ENCODE results near the gene LMNA. TPM values are rescaled to one million over a fixed set of nuclear protein-coding genes. Genes with fewer than 3 reads are reported as not detected.
"Not testable (repeated sequence)": the region's sequence is repeated elsewhere in the genome, so short reads cannot be mapped to it uniquely, and the experiment has no call there.

Gene LMNA
- total RNA-seq, 1 donor, result 694 TPM

DNA sequence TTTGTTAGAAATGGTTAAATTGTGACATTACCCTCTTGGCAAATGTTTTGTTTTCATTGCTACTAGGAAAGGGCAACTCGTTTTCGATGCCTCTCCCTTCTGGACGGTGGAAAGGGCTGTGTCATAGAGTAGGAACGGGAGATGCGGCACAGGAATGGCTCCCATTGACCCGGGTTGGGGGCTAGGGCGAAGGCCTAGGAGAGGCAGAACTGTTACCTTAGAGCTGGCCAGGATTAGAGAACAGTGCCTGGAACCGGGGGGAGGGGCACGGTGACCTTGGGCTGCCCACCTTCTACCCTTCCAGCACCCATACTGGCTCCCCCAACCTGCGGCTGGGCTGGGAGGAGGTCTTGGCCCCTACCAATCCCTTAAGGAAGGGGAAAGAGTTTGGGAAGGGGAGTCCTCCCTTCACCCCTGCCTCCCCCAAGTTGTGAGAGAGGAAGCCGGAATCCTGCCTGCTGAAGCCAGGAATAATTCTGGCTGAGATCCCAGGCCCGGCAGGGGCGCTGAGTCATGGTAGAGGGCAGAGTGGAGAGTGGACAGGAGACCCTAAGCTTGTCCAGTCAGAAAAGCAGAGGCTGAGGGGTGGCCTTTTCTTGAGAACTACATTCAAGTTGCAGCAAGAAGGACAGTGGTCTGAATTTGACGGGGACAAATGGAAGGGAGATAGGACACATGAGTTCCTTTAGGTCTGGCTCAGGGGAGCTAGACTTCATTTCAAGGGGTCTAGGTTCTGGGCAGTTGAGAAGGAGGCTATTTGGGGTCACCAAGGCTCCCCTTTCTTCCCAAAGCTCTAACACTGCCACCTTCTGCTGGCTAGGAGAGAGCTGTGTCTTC is 8.2 kb downstream of the LMNA start:
- H3K4me3 ChIP-seq (ENCODE audit: low read depth, low read length), result peak overlapping the region; percentile 44
- peak; percentile 95 for DNase-seq (ENCODE audit: low read depth)
- TF ChIP-seq, protein P1, sequence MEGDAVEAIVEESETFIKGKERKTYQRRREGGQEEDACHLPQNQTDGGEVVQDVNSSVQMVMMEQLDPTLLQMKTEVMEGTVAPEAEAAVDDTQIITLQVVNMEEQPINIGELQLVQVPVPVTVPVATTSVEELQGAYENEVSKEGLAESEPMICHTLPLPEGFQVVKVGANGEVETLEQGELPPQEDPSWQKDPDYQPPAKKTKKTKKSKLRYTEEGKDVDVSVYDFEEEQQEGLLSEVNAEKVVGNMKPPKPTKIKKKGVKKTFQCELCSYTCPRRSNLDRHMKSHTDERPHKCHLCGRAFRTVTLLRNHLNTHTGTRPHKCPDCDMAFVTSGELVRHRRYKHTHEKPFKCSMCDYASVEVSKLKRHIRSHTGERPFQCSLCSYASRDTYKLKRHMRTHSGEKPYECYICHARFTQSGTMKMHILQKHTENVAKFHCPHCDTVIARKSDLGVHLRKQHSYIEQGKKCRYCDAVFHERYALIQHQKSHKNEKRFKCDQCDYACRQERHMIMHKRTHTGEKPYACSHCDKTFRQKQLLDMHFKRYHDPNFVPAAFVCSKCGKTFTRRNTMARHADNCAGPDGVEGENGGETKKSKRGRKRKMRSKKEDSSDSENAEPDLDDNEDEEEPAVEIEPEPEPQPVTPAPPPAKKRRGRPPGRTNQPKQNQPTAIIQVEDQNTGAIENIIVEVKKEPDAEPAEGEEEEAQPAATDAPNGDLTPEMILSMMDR (IDR thresholded peaks at IDR 0.05; ENCODE audit: insufficient read depth, low read depth, low read length), result no peak

DNA sequence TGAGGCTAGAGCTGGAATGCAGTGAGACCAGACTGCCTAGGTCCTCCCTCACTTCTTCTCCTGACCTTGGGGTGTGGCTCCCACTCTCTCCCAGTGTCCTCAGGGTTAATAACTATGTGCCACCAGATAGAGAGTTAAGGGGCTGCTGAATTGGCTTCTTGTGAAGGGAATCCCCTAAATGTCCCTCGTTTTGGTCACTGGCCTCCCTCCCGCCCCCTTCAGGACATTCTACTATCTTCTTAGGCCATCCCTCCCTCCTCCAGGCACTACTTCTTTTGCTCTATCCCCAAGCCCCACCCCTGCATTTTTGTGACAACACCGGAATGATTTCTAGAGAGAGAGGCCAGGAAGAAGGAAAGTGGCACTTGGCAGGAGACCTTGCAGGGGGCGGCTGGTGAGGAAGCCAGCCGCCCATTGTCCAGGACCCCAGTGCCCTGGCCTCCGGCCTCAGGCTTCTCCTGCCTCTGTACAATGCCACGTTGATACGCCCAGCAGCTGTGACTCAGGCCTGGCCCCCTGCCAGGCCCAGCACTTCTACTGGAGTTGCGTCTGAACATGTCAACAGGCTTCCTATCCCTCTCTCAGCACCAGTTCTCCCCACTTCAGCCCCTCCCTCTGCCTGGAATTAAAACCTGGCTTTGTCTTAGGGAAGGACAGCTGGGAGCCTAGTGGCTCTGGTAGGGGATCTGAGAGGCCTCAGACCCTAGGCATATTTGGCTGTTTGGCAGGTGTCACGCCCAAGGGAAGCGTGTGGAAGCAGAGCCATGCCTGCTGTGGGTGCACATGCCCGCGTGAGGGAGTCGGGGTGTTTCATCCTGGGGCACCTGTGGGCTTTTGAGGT is 9.1 kb downstream of the LMNA start:
- TF ChIP-seq, protein P1 (IDR thresholded peaks at IDR 0.05; ENCODE audit: insufficient read depth, low read depth, low read length), result peak; percentile 45
- H3K4me3 ChIP-seq (ENCODE audit: low read depth, low read length), result peak overlapping the region; percentile 44

DNA sequence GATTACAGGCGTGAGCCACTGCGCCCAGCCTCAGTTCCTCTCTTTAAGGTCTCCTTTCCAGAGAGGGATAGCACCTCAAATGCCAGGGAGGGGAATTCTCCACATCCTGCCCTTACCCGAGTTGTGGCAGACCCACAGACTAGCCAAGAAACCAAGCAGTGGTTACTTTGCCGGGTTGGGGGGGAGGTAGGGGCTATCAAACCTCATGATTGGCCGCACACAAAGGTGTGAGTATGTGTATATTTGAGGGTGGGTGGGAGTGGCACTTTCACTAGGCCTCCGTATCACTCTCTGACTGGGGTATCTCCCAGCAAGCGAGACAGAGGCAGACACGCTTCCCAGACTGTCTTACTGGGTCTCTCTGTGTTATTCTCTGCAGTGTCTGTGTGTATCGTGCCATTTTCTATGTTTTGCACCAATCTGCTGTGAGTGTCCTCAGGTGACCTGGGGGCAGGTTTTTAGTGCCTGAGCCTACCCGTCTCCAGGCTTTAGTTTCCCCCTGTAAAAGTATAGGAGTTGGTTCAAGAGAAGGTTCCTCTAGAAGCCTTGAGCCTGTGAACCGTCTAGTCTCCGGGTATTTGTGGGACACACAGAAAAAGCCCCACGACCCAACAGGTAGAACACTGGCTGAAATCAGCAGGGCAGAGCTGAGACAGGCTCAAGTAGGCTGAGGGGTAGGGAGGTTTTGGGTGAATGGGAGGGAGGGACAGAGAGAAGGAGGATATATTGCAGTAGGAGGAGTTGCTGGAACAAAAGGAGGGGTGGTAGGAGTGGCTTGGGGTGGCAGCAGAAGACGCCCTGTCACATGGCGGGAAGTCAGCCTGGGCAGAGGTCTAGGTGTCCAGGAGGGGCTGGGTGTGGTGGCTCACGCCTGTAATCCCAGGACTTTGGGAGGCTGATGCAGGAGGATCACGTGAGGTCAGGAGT is 10.3 kb downstream of the LMNA start:
- DNase-seq (ENCODE audit: low read depth), result peak; percentile 66
- TF ChIP-seq, protein P1 (IDR thresholded peaks at IDR 0.05; ENCODE audit: insufficient read depth, low read depth, low read length), result no peak
- no peak overlapping the region for H3K4me3 ChIP-seq (ENCODE audit: low read depth, low read length)

More for the DNA sequence above, 9.1 kb downstream of the LMNA start:
- peak; percentile 98 for DNase-seq (ENCODE audit: low read depth)

DNA sequence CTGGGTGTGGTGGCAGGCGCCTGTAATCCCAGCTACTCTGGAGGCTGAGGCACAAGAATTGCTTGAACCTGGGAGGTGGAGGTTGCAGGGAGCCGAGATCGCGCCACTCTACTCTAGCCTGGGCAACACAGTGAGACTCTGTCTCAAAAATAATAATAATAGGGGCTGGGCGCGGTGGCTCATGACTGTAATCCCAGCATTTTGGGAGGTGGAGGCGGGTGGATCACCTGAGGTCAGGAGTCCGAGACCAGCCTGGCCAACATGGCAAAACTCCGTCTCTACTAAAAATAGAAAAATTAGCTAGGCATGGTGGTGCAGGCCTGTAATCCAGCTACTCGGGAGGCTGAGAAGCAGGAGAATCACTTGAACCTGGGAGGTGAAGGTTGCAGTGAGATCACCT is 11.0 kb downstream of the LMNA start:
- DNase-seq (ENCODE audit: low read depth); H3K4me3 ChIP-seq (ENCODE audit: low read depth, low read length): not testable (repeated sequence)

DNA sequence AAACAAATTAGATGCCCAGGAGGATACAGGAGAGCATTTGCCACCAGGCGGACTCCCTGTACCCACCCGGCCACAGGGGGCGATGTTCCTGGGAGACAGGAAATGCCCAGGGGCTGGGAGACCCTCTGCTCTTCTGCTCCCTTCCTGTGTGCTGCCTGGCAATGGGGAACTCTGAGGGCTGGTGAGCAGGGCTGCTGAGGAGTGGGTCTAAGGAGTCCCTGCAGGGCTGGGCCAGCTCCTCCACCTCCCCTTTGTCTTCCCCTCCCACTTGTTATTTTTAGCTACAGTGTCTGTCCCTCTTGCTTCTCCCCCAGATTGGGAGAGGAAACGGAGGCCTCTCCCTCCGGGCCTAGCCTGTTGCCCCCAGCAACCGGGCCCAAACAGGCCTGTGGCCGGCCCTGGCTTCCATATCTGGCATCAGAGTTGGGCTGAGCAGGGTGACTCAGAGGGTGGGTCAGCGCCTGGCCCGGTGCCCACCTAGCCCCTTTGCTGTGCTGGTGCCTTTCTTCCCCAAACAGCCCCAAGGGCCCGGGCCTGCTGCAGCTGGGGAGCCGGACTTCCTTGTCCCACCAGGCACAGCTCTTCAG is 11.6 kb downstream of the LMNA start:
- H3K4me3 ChIP-seq (ENCODE audit: low read depth, low read length), result peak overlapping the region; percentile 27
- TF ChIP-seq, protein P1 (IDR thresholded peaks at IDR 0.05; ENCODE audit: insufficient read depth, low read depth, low read length), result peak; percentile 58
- peak; percentile 97 for DNase-seq (ENCODE audit: low read depth)

DNA sequence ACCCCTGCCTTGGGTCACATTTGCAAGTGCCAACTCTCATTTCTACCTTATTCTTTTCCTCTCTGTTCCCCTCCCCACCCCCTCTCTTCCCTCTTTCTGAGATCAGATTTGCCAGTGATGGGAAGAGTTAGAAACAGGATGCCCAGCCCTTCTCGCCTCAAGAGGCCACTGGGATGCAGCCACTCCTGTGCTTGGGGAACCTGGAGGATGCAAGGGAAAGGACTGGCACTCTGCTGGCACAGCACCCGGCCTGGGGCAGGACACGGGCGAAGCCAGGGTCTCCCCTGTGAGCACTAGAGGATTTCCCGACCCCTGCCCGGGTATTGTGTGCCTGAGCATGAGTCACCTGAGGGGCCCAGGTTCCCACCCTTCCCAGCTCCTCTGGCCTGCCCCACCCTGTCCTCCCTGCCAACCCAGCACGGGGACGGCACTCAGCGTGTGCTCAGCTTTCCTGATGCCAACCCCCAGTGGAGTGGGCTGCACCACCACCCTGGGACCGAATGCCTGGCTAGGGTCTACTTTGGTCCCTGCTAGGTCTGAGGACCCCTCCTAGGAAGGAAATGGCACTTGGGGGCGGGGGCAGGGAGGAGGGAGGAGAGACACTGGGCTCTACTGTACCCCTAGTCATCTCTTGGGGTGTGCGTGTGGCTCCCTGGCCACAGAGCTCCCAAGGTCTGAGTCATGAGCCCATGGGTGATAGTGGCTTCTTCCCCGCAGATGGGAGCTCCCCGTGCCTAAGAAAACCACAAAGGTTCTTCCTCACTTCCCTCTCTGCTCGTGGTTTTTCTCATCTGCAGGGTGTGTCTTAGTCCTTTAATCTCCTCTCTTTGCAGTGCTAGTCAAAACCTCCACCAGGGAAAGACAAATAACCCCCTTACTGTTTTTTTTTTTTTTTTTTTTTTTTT is 12.4 kb downstream of the LMNA start:
- TF ChIP-seq, protein P1 (IDR thresholded peaks at IDR 0.05; ENCODE audit: insufficient read depth, low read depth, low read length), result no peak
- H3K4me3 ChIP-seq (ENCODE audit: low read depth, low read length), result peak overlapping the region; percentile 26
- peak; percentile 97 for DNase-seq (ENCODE audit: low read depth)
